Endothelial cell of umbilical vein (primary cell): Measurements from ENCODE around the gene ECEL1. TPM values are rescaled to one million over a fixed set of nuclear protein-coding genes. Genes with fewer than 3 reads are reported as not detected.

Experiments used
- BruUV-seq: library from RNA; stranded (reverse); fragments of 400-500 nt; replicated peaks from 2 replicates; lab custom pipeline; 2021; lab: Mats Ljungman, UMichigan
- CTCF ChIA-PET: fragments of 300-600, 350-600 bp; sonication (Branson Sonifier 250); formaldehyde crosslinking; loops from one replicate; lab custom pipeline; 2021; ENCODE audit warnings: antibody characterized with exemption, inconsistent platforms; lab: Charles Lee
- POLR2A ChIA-PET: fragments of 300-600, 350-600 bp; sonication (Branson Sonifier 250); formaldehyde crosslinking; loops from one replicate; lab custom pipeline; 2021; ENCODE audit warnings: antibody characterized with exemption, inconsistent platforms; lab: Charles Lee
- DNase-seq: peaks from one replicate; pipeline ENCODE4 v3.0.0-alpha.2; 2011; ENCODE audit warnings: low read depth, low spot score
- FAIRE-seq: peaks from 2 replicates; lab custom pipeline; 2011; peaks lifted over from hg19 to GRCh38; lab: Jason Lieb, UNC
- H2AFZ ChIP-seq: 2 replicates; pipeline ENCODE4 v1.6.0; 2012; ENCODE audit warnings: low read depth, low read length, control low read depth, inconsistent platforms
- H3K27ac ChIP-seq: 2 replicates; pipeline ENCODE4 v1.5.1; 2011; ENCODE audit warnings: low read depth, mild to moderate bottlenecking, control low read depth, low read length, moderate library complexity; ENCODE audit not compliant: insufficient read depth
- H3K27me3 ChIP-seq, 2 experiments: 2 replicates each; pipeline versions ENCODE4 v1.6.0 to v1.6.1; 2011; ENCODE audit warnings: low read length in 2 of 2, mixed read lengths in 1 of 2; ENCODE audit not compliant: control insufficient read depth in 2 of 2, insufficient read depth in 2 of 2
- H3K36me3 ChIP-seq, 2 experiments: 2 replicates in 1 of 2; 3 replicates in 1 of 2; pipeline ENCODE4 v1.5.1; 2011; ENCODE audit warnings: low read length in 2 of 2, mild to moderate bottlenecking in 1 of 2, moderate library complexity in 1 of 2; ENCODE audit not compliant: control insufficient read depth in 2 of 2, insufficient read depth in 2 of 2; ENCODE audit errors: extremely low read depth in 1 of 2
- H3K4me1 ChIP-seq: 3 replicates; pipeline ENCODE4 v1.5.1; 2011; ENCODE audit warnings: mild to moderate bottlenecking, low read length; ENCODE audit not compliant: control insufficient read depth, insufficient read depth; ENCODE audit errors: extremely low read depth
- H3K4me2 ChIP-seq: 2 replicates; pipeline ENCODE4 v1.6.1; 2011; ENCODE audit warnings: low read length, control low read depth, mixed read lengths; ENCODE audit not compliant: insufficient read depth
- H3K4me3 ChIP-seq, 3 experiments: fragments of 200-600 bp in 1 of 3; sonication (generic), shearing (Covaris generic) in 1 of 3; replicated peaks in 1 of 3; 2 replicates each; pipeline ENCODE4 v1.5.1; 2011 to 2016; ENCODE audit warnings: control low read depth in 3 of 3, low read length in 3 of 3, mild to moderate bottlenecking in 2 of 3, inconsistent platforms in 1 of 3, low read depth in 1 of 3, moderate library complexity in 1 of 3; ENCODE audit not compliant: insufficient read depth in 1 of 3
- H3K79me2 ChIP-seq: 2 replicates; pipeline ENCODE4 v1.6.0; 2012; ENCODE audit warnings: low read length, inconsistent platforms; ENCODE audit not compliant: control insufficient read depth, insufficient read depth
- H3K9ac ChIP-seq: replicated peaks from 2 replicates; pipeline ENCODE3; 2011; ENCODE audit warnings: low read length, control low read depth; ENCODE audit not compliant: insufficient read depth; ENCODE audit errors: extremely low read depth
- H3K9me1 ChIP-seq: replicated peaks from 3 replicates; pipeline ENCODE4 v1.6.0; 2011; ENCODE audit warnings: mild to moderate bottlenecking, low read length; ENCODE audit not compliant: control insufficient read depth, insufficient read depth; ENCODE audit errors: extremely low read depth
- H3K9me3 ChIP-seq: replicated peaks from 2 replicates; pipeline ENCODE4 v1.5.1; 2012; ENCODE audit warnings: low read length, inconsistent platforms; ENCODE audit not compliant: control insufficient read depth, insufficient read depth
- H4K20me1 ChIP-seq: replicated peaks from 2 replicates; pipeline ENCODE3; 2011; ENCODE audit warnings: mild to moderate bottlenecking, low read length; ENCODE audit not compliant: control insufficient read depth, insufficient read depth; ENCODE audit errors: extremely low read depth
- CTCF ChIP-seq, 2 donors: IDR thresholded peaks; 1 replicate in 1 of 2; 2 replicates in 1 of 2; pipeline ENCODE4 v1.5.1; 2011; ENCODE audit warnings: low read length in 2 of 2, mild to moderate bottlenecking in 2 of 2, moderate library complexity in 2 of 2, control low read depth in 1 of 2, inconsistent platforms in 1 of 2, low read depth in 1 of 2; ENCODE audit not compliant: insufficient read depth in 1 of 2; ENCODE audit errors: extremely low read depth in 1 of 2
- EZH2 ChIP-seq: IDR thresholded peaks from 2 replicates; pipeline ENCODE4 v1.6.1; 2012; ENCODE audit warnings: borderline replicate concordance, low read depth, mild to moderate bottlenecking, moderate library complexity, low read length, inconsistent platforms; ENCODE audit not compliant: severe bottlenecking
- FOS ChIP-seq: IDR thresholded peaks from 2 replicates; pipeline ENCODE4 v1.6.1; 2011; ENCODE audit warnings: mild to moderate bottlenecking, low read length, moderate library complexity, borderline replicate concordance; ENCODE audit not compliant: insufficient read depth
- GATA2 ChIP-seq: IDR thresholded peaks from 2 replicates; pipeline ENCODE4 v1.7.0; 2011; ENCODE audit warnings: low read depth, mild to moderate bottlenecking, moderate library complexity, mixed read lengths, low read length; ENCODE audit not compliant: insufficient read length, insufficient read depth
- JUN ChIP-seq: IDR thresholded peaks from 2 replicates; pipeline ENCODE4 v1.6.1; 2011; ENCODE audit warnings: borderline replicate concordance, low read depth; ENCODE audit not compliant: insufficient read length, insufficient read depth
- MAX ChIP-seq: IDR thresholded peaks from 2 replicates; pipeline ENCODE4 v1.6.1; 2011; ENCODE audit not compliant: insufficient read depth, insufficient read length
- MYC ChIP-seq: IDR thresholded peaks from one replicate; pipeline ENCODE4 v1.6.1; 2011; ENCODE audit warnings: mild to moderate bottlenecking, low read depth, low read length
- POLR2A ChIP-seq: IDR thresholded peaks from 2 replicates; pipeline ENCODE4 v1.6.1; 2012; ENCODE audit warnings: low read depth, mild to moderate bottlenecking, control low read depth, low read length
- POLR2AphosphoS5 ChIP-seq: IDR thresholded peaks from 2 replicates; pipeline ENCODE4 v1.6.1; 2012; ENCODE audit warnings: low read depth, mild to moderate bottlenecking, control low read depth, low read length, moderate library complexity; ENCODE audit not compliant: insufficient read depth
- dilution Hi-C: fragments of 300-500 bp; cut with MboI; formaldehyde crosslinking; loops from one replicate; pipeline ENCODE4 v1.15.0; 2019; ENCODE audit warnings: low sequenced_read_pairs; ENCODE audit not compliant: extremely low pct_ligation_motif_present
- intact Hi-C: fragments of 100-400 bp; cut with micrococcal nuclease; formaldehyde crosslinking; loops from one replicate; pipeline ENCODE4 v1.10.0; 2022
- polyA plus RNA-seq, 4 experiments: library from polyadenylated mRNA; depleted of rRNA in 3 of 4; stranded (reverse) in 3 of 4; unstranded in 1 of 4; fragments of >200 nt; gene quantifications; 2 replicates each; pipeline versions ENCODE4 v1.2.1 to v1.2.3, GENCODE V29; 2011 to 2012; ENCODE audit warnings: missing spikeins in 1 of 4
- total RNA-seq: library from RNA; stranded (reverse); gene quantifications from 2 replicates; pipeline ENCODE4 v1.2.3, GENCODE V29; 2021

Gene ECEL1
- total and polyA plus RNA-seq, 2 donors (not counting 3 experiments of a cell fraction or from before 2014, with no cell fraction given) = not detected

GRCh38 chr2:232448304-232448690 is 39.3 kb downstream of the ECEL1 start:
- no peaks in the 10 kb centered on the region for H3K79me2 ChIP-seq
- no peaks in the 10 kb centered on the region for H3K36me3 ChIP-seq
- H4K20me1 ChIP-seq = no peaks in the 10 kb centered on the region
- no peaks in the 10 kb centered on the region for H3K9me1 ChIP-seq
- H2AFZ ChIP-seq = no peak overlapping the region
- no peaks in the 10 kb centered on the region for H3K27me3 ChIP-seq
- TF ChIP-seq FOS (no peak), POLR2A (no peak), CTCF (IDR thresholded peaks at IDR 0.05; ENCODE audit: extremely low read depth in 1 of 2, insufficient read depth in 1 of 2, low read depth in 1 of 2, low read length in 2 of 2) (no peak), POLR2AphosphoS5 (no peak), JUN (no peak), MYC (no peak), GATA2 (no peak), MAX (no peak), EZH2 (no peak)
- BruUV-seq = no TSS peak
- FAIRE-seq = no peak
- no peak for DNase-seq
- no peak overlapping the region for H3K9ac ChIP-seq
- ChIA-PET CTCF (interaction anchor here (3.1 kb wide), 1 partner anchor 74 kb away, joined by 44 read pairs; the partner anchor contains the start of gene PRSS56), POLR2A (no interaction called here)
- dilution Hi-C loops (no loop called here), intact Hi-C loops (no loop called here)
- H3K4me1 ChIP-seq = no peaks in the 10 kb centered on the region
- no peak overlapping the region for H3K4me2 ChIP-seq
- H3K4me3 ChIP-seq = no peak overlapping the region
- no peaks in the 10 kb centered on the region for H3K9me3 ChIP-seq
- no peak overlapping the region for H3K27ac ChIP-seq
